Measurements from ENCODE around the gene MYT1. TPM values are rescaled to one million over a fixed set of nuclear protein-coding genes. Genes with fewer than 3 reads are reported as not detected.
"Not testable (repeated sequence)": the region's sequence is repeated elsewhere in the genome, so short reads cannot be mapped to it uniquely, and the experiment has no call there.

MYT1 gene
- total RNA-seq, 1 donor from 2014 or later, result not detected

DNA sequence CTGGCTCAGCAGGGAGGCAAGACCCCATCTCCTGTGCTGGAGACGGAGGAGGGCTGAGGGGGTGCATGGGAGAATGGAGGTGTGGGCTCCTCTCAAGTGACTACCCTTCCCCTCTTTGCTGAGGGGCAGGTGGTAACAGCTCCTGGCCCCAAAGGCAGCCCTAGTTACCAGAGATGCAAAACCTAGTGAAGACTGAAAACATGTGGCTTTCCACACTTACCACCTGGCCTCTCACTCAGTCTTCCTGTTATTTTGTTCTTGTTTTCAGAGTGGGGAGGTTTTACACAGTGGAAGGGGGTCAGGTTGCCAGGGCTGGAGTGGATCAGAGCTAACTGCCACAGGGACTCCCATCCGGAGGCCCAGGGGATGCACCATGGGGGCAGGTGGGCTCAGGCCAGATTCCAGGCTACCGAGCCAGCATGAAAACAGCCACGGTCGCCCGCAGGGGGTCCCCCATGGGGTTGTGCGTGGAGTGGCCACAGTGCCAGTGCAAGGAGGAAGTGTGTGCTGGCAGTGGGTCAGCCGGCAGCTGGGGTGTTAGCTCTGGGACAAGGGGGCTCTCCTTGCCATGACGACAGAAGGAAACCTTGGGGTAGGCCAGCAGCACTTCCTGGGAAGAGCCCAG is 21.1 kb downstream of the MYT1 start:
- intact Hi-C loops (cut with DNase I), result no loop called here
- DNase-seq (ENCODE audit: low spot score), result no peak

DNA sequence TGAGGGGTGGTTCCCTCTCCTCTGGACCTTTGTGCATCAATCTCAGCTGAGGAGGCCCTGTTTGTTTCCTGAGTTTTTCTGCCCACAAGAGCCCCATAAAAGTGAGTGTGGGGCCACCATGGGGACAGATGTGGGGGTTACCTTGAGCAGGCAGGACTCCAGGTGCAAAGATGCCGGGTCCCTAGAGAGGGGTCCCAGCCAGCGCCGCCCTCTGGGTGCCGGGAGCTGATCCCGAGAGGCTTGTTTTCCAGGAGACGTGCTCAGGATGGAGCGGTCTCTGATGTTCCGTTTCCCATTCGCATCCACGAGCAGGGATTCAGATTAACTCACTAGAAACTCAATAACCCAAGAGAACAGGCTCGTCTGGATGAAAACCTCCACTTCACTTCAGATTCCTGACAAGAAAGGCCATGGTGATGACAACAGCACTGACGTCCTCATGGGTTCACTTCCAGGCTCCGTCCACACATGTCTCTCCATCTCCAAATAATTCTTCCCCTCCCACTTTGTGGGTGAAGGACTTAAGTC is 21.9 kb downstream of the MYT1 start:
- intact Hi-C loops (cut with DNase I), result no loop called here
- DNase-seq (ENCODE audit: low spot score), result no peak

DNA sequence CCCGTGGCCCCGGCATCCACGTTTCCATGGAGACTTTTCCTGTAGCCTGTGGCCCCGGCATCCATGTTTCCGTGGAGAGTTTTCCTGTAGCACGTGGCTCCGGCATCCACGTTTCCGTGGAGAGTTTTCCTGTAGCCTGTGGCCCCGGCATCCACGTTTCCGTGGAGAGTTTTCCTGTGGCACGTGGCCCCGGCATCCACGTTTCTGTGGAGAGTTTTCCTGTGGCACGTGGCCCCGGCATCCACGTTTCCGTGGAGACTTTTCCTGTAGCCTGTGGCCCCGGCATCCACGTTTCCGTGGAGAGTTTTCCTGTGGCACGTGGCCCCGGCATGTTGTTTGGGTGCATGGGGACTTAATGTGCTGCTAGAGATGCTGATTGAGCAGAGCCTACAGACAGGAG is 23.0 kb downstream of the MYT1 start:
- intact Hi-C loops (cut with DNase I); DNase-seq (ENCODE audit: low spot score): not testable (repeated sequence)

DNA sequence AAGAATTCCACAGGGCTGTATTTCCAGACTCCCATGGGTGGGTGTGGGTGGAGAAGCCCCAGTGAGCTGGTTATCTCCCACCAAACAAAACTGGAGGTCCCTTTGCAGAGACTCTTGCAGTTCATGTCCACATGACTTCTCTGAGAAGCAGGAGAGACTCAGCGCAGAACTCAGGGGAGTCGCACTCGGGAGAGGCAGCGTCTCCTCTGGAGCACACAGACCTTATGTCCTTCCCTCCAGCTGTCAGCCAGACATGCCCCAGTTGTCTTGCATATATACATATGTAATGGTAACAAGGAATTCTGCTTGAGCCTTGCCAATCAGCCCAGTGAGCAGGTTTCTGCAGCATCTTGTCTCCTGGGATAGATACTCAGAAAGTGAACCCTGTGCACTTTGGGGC is 23.8 kb downstream of the MYT1 start:
- DNase-seq (ENCODE audit: low spot score), result no peak
- intact Hi-C loops (cut with DNase I), result no loop called here

DNA sequence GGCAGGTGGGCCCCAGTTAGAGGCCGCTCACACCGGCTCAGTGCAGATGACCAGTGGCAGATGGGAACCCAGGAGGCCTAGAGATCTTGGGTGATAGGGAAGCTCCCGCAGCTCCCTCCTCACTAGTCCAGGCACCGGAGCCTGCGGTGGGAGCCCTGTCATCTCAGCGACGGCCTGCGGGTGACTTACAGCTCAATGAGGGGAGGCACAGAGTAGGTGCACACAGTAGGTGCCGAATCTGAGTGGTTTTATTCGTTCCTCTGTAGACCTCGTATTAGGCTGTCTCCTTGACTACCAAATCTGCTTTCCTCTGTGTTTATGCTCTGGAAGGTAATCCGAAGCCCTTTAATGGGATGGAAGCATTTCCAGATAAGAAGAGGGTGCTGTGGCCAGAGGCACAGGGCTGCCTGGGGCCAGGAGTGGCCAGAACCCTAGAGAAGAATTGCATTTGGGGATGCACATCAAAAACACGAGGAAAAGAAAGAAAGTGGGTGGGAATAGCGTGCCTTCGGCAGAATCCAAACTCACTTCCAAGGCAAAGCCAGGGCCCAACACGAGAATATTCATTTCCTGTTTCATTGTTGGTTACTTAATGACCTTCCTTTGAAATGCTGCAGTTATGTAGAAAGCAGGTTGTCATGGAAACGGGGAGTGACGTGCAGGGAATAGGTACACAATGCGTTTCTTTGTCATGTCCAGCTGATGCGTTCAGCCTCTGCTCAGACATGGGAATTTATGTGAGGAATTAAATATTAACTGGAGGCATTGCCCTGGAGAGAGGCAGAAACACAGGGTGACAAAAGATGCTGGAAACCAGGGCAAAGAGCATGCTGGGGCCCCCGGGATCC is 24.7 kb downstream of the MYT1 start:
- no peak for DNase-seq (ENCODE audit: low spot score)
- intact Hi-C loops (cut with DNase I), result no loop called here

DNA sequence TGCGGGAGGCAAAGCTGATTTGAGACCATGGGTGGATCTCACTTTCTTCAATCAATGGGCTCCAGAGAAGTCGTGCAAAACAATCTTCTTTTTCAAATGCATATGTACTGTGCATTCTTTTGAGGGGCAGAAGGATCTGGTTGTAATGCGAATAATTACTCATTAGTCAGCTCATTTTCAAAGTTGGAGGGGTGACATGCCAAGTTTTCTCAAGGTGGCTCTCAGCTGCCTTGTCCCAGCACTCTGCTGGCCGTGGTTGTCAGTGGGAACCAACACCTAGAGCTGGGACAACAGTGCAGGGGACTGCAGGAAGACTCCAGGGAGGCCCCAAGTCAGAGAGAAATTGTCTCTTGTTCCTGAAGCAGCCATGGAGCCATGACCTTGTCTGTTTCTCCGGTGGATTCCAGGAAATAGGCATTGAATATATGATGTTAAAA is 25.3 kb downstream of the MYT1 start:
- no peak for DNase-seq (ENCODE audit: low spot score)
- intact Hi-C loops (cut with DNase I), result no loop called here

DNA sequence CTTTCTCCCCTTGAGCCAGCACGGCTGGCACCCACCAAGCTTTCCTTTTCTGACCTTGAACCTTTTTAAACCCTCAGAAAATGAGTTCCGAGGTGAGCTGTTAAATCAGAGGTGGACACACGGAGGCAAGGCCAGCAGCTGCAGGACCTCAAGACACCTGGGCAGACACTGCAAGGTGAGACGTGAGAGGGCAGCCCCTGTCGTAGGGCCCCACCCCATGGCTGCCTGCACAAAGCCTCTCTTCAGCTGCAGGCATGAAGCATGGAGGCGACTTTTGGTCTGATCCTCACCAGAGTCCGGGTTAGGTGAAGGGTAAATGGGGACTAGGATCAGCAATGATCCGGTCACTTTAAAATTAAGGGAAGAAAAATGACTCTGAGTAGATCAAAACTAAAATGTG is 25.7 kb downstream of the MYT1 start:
- no peak for DNase-seq (ENCODE audit: low spot score)
- intact Hi-C loops (cut with DNase I), result no loop called here

DNA sequence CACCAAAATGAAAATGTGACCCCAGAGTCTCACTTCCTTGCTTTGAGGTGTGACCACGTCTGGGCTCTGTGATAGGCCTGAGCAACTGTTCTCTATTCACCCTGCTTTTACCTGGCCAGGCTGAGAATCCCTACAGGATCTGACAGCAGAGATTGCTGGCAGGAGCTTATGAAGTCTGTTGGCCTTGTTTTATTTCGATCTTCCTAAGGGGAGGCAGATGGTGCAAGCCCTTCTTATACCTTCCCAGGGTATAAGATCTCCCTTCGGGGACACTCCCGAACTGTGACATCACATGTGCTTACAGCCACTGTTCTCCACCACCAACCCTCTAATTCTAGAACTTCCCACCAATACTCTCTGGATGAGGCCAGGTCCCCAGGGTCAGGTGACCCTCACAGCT is 26.8 kb downstream of the MYT1 start:
- no peak for DNase-seq (ENCODE audit: low spot score)
- intact Hi-C loops (cut with DNase I), result no loop called here

DNA sequence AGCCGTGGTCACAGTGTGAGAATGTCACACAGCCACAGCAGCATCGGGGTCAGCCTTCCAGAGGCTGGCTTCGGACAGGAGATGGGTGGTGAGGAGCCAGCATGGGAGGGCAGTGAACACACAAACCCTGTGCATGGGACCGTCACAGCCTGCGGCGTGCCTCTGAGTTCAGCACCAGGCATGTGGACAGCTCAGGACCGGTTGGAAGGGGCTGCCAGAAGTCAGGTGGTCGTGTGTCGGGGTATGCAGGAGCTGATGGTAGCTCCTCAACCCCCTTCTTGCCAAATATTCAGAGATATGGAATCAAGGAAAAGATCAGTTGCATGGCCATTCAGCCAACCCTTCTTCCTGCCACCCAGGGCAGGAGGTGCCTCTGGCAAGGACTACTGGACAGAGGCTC is 28.2 kb downstream of the MYT1 start:
- no peak for DNase-seq (ENCODE audit: low spot score)
- intact Hi-C loops (cut with DNase I), result no loop called here

DNA sequence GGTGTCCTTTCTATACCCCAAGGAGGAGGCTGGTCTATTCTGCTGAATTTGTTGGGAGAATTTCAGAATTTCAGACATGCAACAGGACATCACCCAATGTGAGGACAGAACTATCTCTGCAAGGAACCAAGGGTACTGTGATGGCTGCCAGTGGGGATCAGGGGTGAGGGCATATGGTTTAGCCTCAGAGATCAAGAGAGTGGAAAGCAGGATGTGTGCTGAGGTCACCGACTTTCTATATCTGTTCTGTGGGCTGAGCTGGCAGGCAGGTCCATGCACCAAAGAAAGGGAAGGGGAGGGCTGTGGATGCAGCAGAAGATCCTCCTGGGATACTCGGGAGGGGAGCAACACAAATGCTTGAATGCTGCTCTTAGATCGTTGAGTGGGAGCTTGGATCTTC is 28.8 kb downstream of the MYT1 start:
- no peak for DNase-seq (ENCODE audit: low spot score)
- intact Hi-C loops (cut with DNase I), result no loop called here

DNA sequence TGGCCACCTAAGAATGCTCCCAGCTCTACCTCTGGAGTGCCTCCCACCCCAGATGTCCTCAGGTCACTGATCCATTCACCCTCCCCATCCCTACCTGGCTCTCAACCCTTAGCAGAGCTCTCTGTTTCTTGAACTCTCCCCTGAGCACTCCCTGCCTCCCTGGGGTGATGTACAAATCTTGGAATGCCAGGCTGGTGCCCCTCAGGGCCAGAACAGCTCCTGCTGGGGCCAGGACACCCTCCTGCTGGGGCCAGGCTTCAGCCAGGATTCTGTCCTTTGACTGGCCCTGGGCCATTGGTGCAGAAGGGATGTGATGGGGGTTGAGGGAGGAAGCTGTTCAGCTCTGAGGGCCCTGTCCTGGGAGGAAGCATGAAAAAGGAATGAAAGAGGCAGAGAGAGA is 30.0 kb downstream of the MYT1 start:
- DNase-seq (ENCODE audit: low spot score), result no peak
- intact Hi-C loops (cut with DNase I), result no loop called here

DNA sequence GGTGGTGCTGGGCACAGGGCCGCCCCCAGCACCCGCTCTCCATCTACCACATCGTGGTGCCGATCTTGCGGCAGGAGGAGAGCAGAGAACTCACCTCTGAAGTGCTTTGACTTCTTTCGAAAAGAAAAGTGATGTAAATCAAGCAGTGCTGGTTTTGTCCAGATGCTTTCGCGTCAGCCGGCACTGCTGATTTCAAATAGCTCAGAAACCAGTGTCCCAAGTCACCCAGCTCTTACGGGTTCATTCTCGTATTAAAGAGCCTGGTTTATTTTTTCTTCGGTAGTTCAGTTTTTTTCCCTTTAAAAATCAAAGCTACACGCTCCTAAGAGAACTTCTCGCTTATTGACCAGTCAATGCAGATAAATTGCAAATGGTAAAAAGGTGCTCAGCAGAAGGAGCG is 32.1 kb downstream of the MYT1 start:
- intact Hi-C loops (cut with DNase I), result no loop called here
- DNase-seq (ENCODE audit: low spot score), result no peak

DNA sequence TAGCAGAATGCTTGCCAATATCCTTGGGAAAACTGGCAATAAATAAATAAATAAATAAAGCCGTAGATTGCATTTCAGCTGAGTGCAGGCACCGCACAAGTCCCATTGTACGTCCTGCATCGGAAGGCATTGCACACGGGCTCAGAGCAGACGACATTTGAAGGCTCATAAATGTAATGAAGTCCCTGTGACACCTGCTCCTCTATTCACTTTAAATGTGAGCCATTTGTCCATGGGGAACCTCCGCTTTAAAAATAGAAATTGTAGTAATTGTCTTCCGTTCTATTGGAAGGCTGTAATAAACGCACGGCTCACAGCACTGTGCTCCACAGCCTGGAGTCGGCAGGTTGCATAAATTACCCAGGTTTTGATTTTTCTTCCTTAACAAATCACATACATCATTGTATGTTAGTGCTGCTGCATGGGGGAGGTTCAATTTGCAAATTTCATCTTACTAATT is 32.6 kb downstream of the MYT1 start:
- intact Hi-C loops (cut with DNase I), result no loop called here
- no peak for DNase-seq (ENCODE audit: low spot score)

DNA sequence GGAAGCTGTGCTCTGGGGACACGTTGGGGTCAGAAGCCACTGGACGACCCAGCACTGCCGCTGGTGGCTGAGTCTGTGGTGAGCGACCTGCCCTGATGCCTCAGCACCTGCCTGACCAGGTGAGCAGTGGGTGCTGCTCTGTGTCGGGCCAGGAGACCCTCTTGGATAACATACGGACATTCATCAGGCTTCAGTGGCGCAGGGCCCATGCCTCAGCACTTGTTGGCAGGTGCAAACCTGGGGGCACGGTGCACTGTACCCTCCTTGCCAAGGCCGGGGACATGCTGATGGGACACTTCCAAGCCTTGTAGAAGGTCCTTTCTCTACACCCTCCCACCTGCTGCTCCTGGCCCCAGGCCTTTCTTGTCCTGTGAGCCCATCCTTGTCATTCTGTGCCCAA is 34.1 kb downstream of the MYT1 start:
- DNase-seq (ENCODE audit: low spot score), result no peak
- intact Hi-C loops (cut with DNase I), result no loop called here

DNA sequence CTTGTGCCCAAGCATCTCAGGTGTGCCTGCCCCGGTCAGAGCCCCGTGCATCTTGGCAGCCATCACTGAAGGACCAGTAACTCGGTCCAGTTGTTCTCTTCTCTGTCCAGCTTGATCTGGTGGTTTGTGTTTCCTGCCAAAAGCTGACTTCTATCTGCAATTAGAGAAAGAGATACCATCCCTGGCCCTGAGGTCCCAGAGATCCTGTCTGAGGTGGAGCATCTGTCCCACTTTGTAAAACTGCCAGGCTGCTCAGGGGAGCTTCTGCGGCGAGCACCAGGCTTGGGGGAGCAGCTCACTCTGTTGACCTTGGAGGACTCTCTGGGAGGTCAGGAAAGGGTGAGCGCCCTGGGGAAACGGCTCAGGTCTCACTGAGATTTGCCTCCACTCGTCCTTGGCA is 35.1 kb downstream of the MYT1 start:
- DNase-seq (ENCODE audit: low spot score), result no peak
- intact Hi-C loops (cut with DNase I), result no loop called here

DNA sequence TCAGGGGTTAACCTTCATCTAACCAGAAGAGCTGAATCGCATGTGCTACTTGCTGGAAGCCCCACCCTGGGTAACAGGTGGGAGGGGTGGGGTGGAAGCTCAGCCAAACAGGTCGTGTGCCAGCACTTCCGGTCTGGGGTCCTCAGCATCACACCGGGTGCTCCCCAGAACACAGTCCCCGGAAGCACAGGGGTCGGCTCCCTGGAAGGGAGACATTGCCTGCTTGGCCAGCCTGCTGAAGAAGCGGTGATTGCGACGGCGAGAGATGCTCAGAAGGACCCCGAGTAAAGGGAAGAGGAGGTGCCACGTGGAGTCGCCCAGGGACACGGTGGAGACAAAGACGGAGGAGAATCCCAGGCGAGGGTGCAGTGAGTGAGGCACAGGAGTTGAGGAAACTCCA is 36.5 kb downstream of the MYT1 start:
- intact Hi-C loops (cut with DNase I), result no loop called here
- no peak for DNase-seq (ENCODE audit: low spot score)

DNA sequence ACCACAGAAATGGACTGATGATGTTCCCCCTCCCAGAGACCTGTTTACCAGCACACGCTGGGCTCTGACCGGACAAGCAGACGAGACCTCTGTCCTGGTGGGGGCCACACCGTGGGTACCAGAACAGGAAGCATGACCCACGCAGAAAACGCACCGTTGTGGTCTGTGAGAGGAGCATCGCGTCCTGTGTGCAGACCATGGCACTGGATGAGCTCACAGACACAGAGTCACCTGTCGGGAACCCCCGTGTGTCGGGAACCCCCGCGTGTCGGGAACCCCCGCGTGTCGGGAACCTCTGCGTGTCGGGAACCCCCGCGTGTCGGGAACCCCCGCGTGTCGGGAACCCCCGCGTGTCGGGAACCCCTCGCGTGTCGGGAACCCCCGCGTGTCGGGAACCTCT is 37.4 kb downstream of the MYT1 start:
- DNase-seq (ENCODE audit: low spot score), result no peak
- intact Hi-C loops (cut with DNase I), result no loop called here

DNA sequence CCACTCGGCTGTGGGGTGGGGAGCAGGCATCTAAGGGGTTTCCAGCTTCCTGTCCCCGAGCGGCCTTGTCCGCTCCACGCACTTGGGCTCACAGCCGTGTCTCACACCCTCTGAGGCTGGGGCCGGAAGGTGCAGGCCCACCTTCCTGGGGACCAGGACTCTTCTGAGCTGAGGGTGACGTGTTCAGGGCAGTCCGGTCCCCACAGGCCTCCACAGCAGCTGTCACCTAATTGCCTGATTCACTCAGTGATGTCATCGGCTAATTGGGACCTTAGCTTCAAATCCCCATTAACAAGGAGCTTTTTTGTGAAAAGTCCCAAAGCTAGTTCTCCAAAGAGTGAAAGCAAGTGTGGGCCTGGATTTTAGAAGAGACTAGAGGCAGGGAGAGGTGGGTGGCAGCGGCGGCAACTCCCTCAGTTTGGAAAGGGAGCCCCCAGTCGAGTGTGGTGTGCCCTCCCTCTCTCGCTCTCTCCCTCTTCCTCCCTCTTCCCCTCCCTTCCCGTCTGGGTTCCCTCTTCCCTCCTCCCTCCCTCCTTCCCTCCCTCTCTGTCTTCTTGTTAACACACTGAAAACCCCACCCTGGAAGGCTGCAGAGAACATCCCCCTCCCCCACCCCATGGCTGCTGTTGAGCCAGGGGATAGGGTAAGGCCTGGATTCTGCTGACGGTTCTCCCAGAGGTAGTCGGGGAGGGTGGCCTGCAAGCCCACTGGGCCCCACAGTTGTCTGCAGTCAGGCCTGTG is 39.0 kb downstream of the MYT1 start:
- intact Hi-C loops (cut with DNase I), result no loop called here
- no peak for DNase-seq (ENCODE audit: low spot score)

DNA sequence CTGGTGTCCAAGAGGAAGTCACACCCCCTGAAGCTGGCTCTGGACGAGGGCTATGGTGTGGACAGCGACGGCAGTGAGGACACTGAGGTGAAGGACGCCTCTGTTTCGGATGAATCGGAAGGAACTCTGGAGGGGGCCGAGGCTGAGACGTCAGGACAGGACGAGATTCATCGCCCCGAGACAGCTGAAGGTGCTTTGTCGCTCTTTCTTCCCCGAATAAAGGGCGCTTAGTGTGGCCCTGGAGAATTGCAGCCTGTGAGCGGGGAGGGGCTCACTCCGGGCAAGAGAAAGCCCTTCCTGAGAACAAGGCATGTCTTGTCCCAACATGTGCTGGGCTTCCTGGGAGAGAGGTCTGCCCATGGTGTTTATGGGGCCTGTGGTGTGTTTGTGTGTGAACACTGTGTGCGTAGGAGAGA is 41.4 kb downstream of the MYT1 start:
- intact Hi-C loops (cut with DNase I), result no loop called here
- DNase-seq (ENCODE audit: low spot score), result no peak

DNA sequence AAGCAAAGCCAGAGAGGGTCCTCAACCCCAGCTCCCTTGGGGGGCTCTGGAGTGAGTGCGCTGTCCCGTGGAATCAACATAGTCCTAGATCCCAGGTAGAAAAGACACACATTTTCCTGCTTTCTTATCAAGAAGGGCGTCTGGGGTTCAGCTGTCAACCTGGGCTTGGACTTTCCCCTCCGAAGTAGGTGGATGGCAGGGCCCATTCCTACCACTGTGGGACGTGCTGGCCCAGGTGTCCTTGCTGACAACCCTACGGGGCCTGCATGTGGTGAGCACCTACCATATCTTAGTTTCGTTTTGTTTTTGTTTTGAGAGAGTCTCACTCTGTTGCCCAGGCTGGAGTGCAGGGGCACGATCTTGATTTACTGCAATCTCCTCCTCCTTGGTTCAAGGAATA is 42.4 kb downstream of the MYT1 start:
- DNase-seq (ENCODE audit: low spot score), result no peak

More for the DNA sequence above, 42.4 kb downstream of the MYT1 start:
- intact Hi-C loops (cut with DNase I), result no loop called here
